Ishikawa (cell line): ENCODE results near the gene DENR.

Experiments
- CEBPB ChIP-seq: IDR thresholded peaks from 2 replicates; pipeline ENCODE4 v1.6.1; 2012
- CREB1 ChIP-seq: IDR thresholded peaks from 2 replicates; pipeline ENCODE4 v1.6.1; 2012; ENCODE audit warnings: low read depth
- EGR1 ChIP-seq: IDR thresholded peaks from 2 replicates; pipeline ENCODE4 v1.6.1; 2012
- EP300 ChIP-seq: IDR thresholded peaks from 2 replicates; pipeline ENCODE4 v1.6.1; 2012; ENCODE audit warnings: borderline replicate concordance
- FOXM1 ChIP-seq: IDR thresholded peaks from 2 replicates; pipeline ENCODE4 v1.6.1; 2012; ENCODE audit warnings: low read depth, borderline replicate concordance
- NFIC ChIP-seq: IDR thresholded peaks from 2 replicates; pipeline ENCODE4 v1.6.1; 2012
- TAF1 ChIP-seq: IDR thresholded peaks from 2 replicates; pipeline ENCODE4 v1.6.1; 2012; ENCODE audit warnings: low read depth, mild to moderate bottlenecking
- TCF12 ChIP-seq: IDR thresholded peaks from 2 replicates; pipeline ENCODE4 v1.6.1; 2012; ENCODE audit warnings: low read depth
- TEAD4 ChIP-seq: IDR thresholded peaks from 2 replicates; pipeline ENCODE4 v1.6.1; 2012
- YY1 ChIP-seq: IDR thresholded peaks from 2 replicates; pipeline ENCODE4 v1.6.1; 2012; ENCODE audit warnings: low read depth
- ZBTB7A ChIP-seq: IDR thresholded peaks from 2 replicates; pipeline ENCODE4 v1.6.1; 2012; ENCODE audit warnings: low read depth
- TF ChIP-seq, protein P1 (sequence below): IDR thresholded peaks from 2 replicates; pipeline ENCODE4 v1.6.1; 2012
- TF ChIP-seq, protein P2 (sequence below): IDR thresholded peaks from 2 replicates; pipeline ENCODE4 v1.6.1; 2012; ENCODE audit warnings: low read depth, mild to moderate bottlenecking
- TF ChIP-seq, protein P3 (sequence below): IDR thresholded peaks from 2 replicates; pipeline ENCODE4 v1.6.1; 2012

The DENR gene

GRCh38 chr12:122732611-122733010, 20.0 kb upstream of the DENR start:
- TF ChIP-seq EGR1 = no peak
- TF ChIP-seq, protein P1, sequence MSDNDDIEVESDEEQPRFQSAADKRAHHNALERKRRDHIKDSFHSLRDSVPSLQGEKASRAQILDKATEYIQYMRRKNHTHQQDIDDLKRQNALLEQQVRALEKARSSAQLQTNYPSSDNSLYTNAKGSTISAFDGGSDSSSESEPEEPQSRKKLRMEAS = no peak
- TF ChIP-seq CREB1 = no peak
- TF ChIP-seq YY1 = no peak
- TF ChIP-seq CEBPB = no peak
- TF ChIP-seq, protein P2, sequence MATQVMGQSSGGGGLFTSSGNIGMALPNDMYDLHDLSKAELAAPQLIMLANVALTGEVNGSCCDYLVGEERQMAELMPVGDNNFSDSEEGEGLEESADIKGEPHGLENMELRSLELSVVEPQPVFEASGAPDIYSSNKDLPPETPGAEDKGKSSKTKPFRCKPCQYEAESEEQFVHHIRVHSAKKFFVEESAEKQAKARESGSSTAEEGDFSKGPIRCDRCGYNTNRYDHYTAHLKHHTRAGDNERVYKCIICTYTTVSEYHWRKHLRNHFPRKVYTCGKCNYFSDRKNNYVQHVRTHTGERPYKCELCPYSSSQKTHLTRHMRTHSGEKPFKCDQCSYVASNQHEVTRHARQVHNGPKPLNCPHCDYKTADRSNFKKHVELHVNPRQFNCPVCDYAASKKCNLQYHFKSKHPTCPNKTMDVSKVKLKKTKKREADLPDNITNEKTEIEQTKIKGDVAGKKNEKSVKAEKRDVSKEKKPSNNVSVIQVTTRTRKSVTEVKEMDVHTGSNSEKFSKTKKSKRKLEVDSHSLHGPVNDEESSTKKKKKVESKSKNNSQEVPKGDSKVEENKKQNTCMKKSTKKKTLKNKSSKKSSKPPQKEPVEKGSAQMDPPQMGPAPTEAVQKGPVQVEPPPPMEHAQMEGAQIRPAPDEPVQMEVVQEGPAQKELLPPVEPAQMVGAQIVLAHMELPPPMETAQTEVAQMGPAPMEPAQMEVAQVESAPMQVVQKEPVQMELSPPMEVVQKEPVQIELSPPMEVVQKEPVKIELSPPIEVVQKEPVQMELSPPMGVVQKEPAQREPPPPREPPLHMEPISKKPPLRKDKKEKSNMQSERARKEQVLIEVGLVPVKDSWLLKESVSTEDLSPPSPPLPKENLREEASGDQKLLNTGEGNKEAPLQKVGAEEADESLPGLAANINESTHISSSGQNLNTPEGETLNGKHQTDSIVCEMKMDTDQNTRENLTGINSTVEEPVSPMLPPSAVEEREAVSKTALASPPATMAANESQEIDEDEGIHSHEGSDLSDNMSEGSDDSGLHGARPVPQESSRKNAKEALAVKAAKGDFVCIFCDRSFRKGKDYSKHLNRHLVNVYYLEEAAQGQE = no peak
- TF ChIP-seq TCF12 = no peak
- TF ChIP-seq EP300 = no peak

DNA sequence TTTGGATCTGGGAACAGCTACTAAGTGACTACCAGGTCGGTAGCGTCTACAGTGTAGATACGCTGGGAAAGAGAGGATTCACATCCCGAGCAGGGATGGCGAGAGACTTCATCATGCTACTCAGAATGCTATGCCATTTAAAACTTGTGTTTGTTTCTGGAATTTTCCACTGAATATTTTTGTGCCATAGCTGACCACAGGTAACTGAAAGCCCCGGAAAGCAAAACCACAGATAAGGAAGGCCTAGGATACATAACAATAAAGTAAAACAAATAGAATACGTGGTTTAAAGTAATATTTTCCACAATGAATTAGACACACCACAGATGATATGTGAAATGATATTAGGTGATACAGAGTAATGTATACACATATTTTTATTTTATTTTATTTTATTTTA, 14.1 kb upstream of the DENR start:
- TF ChIP-seq ZBTB7A (no peak), CREB1 (no peak), EGR1 (no peak)
- TF ChIP-seq, protein P2 = no peak

DNA sequence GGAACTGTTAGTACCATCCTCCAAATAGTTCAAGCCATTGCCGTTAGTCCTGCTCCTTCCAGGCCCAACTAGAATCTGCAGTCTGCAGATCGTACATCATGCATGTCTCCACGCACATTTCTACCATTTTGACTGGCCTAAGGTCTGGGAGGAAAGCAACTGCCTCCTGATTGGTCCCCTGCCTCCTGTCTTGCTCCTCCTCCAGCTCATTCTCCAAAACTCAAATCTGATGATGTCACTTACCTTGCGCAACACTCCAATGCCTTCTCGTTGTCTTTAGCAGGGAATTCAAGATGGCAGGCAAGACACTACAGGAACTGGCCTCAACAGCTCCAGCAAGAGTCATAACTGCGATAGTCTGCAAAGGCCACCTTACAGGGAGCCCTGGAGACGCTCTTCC, 12.3 kb upstream of the DENR start:
- TF ChIP-seq CEBPB = peak; percentile 88
- TF ChIP-seq, protein P2 = no peak

DNA sequence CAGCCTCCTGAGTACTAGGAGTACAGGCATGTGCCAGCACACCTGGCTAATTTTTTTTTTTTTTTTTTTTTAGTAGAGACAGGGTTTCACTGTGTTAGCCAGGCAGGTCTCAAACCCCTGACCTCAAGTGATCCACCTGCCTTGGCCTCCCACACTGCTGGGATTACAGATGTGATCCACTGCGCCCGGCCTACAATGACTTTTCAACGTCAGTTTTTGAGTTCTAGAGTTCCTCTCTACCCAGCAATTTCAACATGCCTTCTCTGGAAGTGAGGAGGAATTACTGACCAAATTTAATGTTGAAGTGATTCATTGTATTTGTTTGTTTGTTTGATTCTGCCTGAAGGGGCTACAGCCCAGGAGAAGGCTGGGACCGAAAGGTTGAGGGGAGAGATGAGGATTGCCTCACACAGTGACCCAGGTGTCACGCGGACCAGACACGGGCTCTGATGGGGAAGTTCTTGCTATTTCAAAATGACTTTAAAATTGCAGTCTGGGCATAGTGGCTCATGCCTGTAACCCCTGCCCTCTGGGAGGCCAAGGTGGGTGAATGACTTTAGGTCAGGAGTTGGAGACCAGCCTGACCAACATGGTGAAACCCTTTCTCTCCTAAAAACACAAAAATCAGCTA, 8.6 kb upstream of the DENR start:
- TF ChIP-seq ZBTB7A = no peak
- TF ChIP-seq CEBPB = no peak
- TF ChIP-seq CREB1 = no peak
- TF ChIP-seq TAF1 = no peak
- no peak for TF ChIP-seq NFIC
- TF ChIP-seq TEAD4 = no peak
- no peak for TF ChIP-seq EP300
- TF ChIP-seq, protein P1 = no peak
- no peak for TF ChIP-seq YY1
- TF ChIP-seq, protein P3, sequence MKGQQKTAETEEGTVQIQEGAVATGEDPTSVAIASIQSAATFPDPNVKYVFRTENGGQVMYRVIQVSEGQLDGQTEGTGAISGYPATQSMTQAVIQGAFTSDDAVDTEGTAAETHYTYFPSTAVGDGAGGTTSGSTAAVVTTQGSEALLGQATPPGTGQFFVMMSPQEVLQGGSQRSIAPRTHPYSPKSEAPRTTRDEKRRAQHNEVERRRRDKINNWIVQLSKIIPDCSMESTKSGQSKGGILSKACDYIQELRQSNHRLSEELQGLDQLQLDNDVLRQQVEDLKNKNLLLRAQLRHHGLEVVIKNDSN = no peak
- TF ChIP-seq EGR1 = no peak
- no peak for TF ChIP-seq FOXM1
- TF ChIP-seq TCF12 = no peak

DNA sequence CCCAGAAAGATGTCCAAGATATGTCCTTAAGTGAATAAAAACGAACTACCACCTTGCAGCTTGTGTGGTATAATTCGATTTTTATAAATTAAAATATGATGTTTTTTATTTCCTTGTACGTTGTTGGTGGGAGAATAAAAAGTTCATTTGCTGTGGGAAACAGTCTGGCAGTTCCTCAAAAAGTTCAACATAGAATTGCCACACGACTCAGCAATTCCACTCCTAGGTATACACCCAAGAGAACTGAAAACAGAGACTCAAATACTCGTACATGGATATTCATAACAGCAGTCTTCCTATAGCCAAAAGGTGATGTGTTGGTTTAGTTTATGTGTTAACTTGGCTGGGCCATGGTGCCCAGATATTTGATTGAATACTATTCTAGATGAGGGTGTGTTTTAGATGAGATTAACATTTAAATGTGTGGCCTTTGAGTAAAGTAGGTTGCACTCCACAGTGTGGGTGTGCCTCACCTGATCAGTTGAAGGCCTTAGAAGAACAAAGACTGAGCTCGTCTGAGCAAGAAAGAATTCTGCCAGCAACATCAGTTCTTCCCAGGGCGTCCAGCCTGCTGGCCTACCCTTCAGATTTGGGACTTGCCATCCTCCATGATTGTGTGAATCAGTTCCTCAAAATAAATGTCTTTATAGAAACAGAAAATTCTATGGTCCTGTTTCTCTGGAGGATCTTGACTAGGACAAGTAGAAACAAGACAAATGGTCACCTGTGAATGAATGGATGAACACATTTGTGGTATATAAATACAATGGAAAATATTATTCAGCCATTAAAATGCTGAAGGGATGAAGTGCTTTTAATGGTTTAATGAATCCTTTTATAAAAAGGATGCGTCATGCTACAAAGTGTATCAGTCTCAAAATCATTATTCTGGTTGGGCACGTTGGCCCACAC, 5.1 kb upstream of the DENR start:
- no peak for TF ChIP-seq CREB1
- TF ChIP-seq, protein P3 = no peak
- TF ChIP-seq, protein P1 = no peak
